GM12892 (cell line): ENCODE results near the gene FOXJ3.

Experiments used
- POLR2A ChIP-seq: IDR thresholded peaks from 2 replicates; pipeline ENCODE4 v1.6.1; 2011; ENCODE audit warnings: low read depth, low read length, control low read depth
- POLR2AphosphoS5 ChIP-seq: IDR thresholded peaks from 2 replicates; pipeline ENCODE4 v1.6.1; 2011; ENCODE audit warnings: low read depth, low read length, control low read depth
- TAF1 ChIP-seq: IDR thresholded peaks from 2 replicates; pipeline ENCODE4 v1.6.1; 2011; ENCODE audit warnings: low read depth, mild to moderate bottlenecking, control low read depth, low read length, borderline replicate concordance

DNA sequence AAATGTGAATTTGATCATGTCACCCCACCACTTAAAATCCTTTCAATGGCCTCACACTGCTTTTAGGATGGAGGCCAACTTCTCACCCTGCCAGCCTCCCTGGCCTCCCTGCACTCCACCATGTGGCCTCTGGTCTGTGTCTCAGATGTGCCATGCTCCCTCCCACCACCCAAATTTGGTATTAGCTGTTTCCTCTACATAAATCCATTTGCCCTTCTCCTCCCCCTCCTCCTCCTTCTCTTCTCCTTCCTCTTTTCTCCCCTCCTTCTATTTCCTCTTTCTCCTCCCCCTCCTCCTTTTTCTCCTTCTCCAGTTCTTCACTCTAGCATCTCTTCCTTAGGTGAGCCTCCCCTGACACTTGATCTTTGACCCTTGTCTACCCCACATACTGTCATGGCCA lies 198.6 kb downstream of the FOXJ3 start:
- TF ChIP-seq POLR2A (no peak), TAF1 (no peak), POLR2AphosphoS5 (no peak)
